Testis (tissue), 3 donors: ENCODE results near the gene PSD2. TPM values are rescaled to one million over a fixed set of nuclear protein-coding genes. Genes with fewer than 3 reads are reported as not detected.

Source experiments
- DNase-seq: peaks from one replicate; pipeline ENCODE4 v3.0.0-alpha.2; 2019
- H3K27ac ChIP-seq, 2 donors: fragments of 200-600 bp; sonication (generic); one replicate each; pipeline ENCODE4 v1.5.1; 2019
- H3K27me3 ChIP-seq: fragments of 200-600 bp; sonication (generic); one replicate; pipeline ENCODE4 v1.5.1; 2019
- H3K36me3 ChIP-seq: fragments of 200-600 bp; sonication (generic); one replicate; pipeline ENCODE4 v1.5.1; 2017; ENCODE audit warnings: low read depth; ENCODE audit errors: missing control alignments
- H3K4me1 ChIP-seq: fragments of 200-600 bp; sonication (generic); one replicate; pipeline ENCODE4 v1.5.1; 2019
- H3K4me3 ChIP-seq, 2 donors: fragments of 200-600 bp; sonication (generic); one replicate each; pipeline ENCODE4 v1.5.1; 2017 to 2019
- H3K9me3 ChIP-seq: fragments of 200-600 bp; sonication (generic); one replicate; pipeline ENCODE4 v1.5.1; 2017
- POLR2A ChIP-seq: fragments of 450-650 bp; IDR thresholded peaks from one replicate; pipeline ENCODE4 v1.6.1; 2017; ENCODE audit warnings: antibody characterized with exemption, mild to moderate bottlenecking, moderate library complexity
- WGBS, 2 donors: methylation state at CpG; one replicate each; pipeline ENCODE4 v1.1.5; 2018; 5-methylcytosine and 5-hydroxymethylcytosine counted together
- intact Hi-C: fragments of 100-400 bp; cut with DNase I; formaldehyde crosslinking; loops from one replicate; pipeline ENCODE4 v1.15.1; 2023; ENCODE audit warnings: low total_unique reads
- polyA plus RNA-seq: library from polyadenylated mRNA; stranded (reverse); fragments of 350-450 nt; fragmentation: Illumina TruSeq; extraction: RNeasy Lipid Tissue Mini Kit (QIAGEN cat#74804); gene quantifications from one replicate; pipeline ENCODE4 v1.2.3, GENCODE V29; 2014; ENCODE audit warnings: low read depth, low replicate concordance; ENCODE audit not compliant: insufficient read depth
- total RNA-seq, 2 donors: library from RNA; depleted of rRNA; stranded (reverse); fragments of >200 nt; gene quantifications; one replicate each; pipeline ENCODE4 v1.2.3, GENCODE V29; 2016
- TF ChIP-seq, protein P1 (sequence below), 3 experiments: fragments of 450-650 bp in 2 of 3; fragments of 200-600 bp in 1 of 3; sonication (generic) in 1 of 3; IDR thresholded peaks; one replicate each; pipeline ENCODE4 v1.5.1; 2016 to 2019; ENCODE audit warnings: antibody characterized with exemption in 3 of 3, mild to moderate bottlenecking in 2 of 3, moderate library complexity in 1 of 3

PSD2 gene
- total and polyA plus RNA-seq, 3 donors from 2014 or later, result 1.6 to 2.0 (median 1.9) TPM

DNA sequence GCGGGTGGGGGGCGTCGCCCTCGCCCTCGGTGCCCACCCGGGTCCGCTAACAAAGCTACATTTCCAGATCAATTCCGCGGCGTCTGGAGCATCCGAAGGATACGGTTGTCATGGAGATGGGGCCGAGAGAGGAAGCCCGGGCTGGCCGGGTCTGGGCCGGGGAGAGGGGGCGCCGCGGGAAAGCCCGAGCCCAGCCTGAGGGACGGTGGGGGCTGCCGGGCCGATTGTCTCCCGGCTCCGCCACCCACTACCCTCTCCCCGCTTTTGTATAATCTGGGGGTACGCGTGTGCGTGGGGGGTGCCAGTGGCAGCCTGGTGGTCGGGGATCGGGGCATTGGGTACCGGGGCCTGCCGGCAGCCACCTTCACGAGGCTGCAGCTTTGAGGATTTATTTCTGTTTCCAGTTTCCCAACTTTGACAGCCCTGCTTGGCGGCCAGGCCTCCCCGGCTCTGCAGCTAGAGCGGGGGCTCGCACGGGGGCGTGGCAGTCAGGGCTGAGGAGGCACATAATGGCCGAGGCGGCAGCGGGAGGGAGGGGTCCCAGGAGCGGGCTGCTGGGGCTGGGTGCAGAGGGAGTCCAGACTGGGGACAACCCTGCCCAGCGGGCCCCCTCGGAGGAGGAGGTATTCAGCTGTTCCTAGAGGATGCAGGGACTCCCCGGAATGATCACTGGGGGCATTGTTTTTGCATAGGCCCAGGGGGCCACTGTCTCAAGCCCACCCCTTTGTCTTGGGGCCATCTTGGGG is 626 bp downstream of the PSD2 start:
- Histone ChIP-seq H3K27me3 (no peaks in the 10 kb centered on the region), H3K27ac (no peak overlapping the region), H3K4me3 (peak overlapping the region in 1 of 2 donors; percentile 49), H3K9me3 (no peaks in the 10 kb centered on the region), H3K36me3 (no peaks in the 10 kb centered on the region), H3K4me1 (peaks cover 4% of the 10 kb centered on the region)
- WGBS, 2 donors, result 4 to 12% methylated on average over 8 to 46 of the region's 47 CpGs
- no peak for DNase-seq
- intact Hi-C loops, result loop anchor here (10.0 kb wide), 1 partner anchor 69 kb away; no protein-coding TSS in a partner anchor
- no peak for TF ChIP-seq POLR2A
- TF ChIP-seq, protein P1, sequence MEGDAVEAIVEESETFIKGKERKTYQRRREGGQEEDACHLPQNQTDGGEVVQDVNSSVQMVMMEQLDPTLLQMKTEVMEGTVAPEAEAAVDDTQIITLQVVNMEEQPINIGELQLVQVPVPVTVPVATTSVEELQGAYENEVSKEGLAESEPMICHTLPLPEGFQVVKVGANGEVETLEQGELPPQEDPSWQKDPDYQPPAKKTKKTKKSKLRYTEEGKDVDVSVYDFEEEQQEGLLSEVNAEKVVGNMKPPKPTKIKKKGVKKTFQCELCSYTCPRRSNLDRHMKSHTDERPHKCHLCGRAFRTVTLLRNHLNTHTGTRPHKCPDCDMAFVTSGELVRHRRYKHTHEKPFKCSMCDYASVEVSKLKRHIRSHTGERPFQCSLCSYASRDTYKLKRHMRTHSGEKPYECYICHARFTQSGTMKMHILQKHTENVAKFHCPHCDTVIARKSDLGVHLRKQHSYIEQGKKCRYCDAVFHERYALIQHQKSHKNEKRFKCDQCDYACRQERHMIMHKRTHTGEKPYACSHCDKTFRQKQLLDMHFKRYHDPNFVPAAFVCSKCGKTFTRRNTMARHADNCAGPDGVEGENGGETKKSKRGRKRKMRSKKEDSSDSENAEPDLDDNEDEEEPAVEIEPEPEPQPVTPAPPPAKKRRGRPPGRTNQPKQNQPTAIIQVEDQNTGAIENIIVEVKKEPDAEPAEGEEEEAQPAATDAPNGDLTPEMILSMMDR (IDR thresholded peaks at IDR 0.05), result no peak

DNA sequence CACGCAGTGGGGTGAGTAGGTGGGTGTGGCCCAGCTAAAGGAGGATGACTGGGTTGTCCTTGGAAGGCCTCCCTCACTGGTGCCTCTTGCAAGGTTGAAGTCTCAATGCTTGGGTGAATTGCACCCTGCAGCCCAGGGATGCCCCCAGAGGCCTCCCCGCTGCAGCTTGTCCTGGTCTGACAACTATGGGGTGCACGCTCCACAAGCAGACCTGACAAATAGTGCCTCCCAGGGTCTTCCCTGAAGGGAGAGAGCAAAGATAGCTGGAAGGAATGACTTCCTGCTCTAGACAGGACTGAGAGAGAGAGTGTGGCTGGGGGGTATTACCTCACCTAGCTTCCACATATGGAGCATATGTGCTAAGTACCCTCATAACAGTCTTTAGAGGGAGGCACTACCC is 1.7 kb downstream of the PSD2 start:
- DNase-seq, result no peak
- H3K36me3 ChIP-seq, result no peaks in the 10 kb centered on the region
- H3K27me3 ChIP-seq, result no peaks in the 10 kb centered on the region
- TF ChIP-seq, protein P1 (IDR thresholded peaks at IDR 0.05), result no peak
- no peak for TF ChIP-seq POLR2A
- H3K4me3 ChIP-seq, result no peak overlapping the region
- H3K9me3 ChIP-seq, result no peaks in the 10 kb centered on the region
- H3K27ac ChIP-seq, result no peak overlapping the region
- WGBS, 2 donors, result 72 to 87% methylated on average over 2 to 3 of the region's 3 CpGs
- intact Hi-C loops, result loop anchor here (10.0 kb wide), 1 partner anchor 67 kb away; no protein-coding TSS in a partner anchor
- H3K4me1 ChIP-seq, result peaks cover 4% of the 10 kb centered on the region

DNA sequence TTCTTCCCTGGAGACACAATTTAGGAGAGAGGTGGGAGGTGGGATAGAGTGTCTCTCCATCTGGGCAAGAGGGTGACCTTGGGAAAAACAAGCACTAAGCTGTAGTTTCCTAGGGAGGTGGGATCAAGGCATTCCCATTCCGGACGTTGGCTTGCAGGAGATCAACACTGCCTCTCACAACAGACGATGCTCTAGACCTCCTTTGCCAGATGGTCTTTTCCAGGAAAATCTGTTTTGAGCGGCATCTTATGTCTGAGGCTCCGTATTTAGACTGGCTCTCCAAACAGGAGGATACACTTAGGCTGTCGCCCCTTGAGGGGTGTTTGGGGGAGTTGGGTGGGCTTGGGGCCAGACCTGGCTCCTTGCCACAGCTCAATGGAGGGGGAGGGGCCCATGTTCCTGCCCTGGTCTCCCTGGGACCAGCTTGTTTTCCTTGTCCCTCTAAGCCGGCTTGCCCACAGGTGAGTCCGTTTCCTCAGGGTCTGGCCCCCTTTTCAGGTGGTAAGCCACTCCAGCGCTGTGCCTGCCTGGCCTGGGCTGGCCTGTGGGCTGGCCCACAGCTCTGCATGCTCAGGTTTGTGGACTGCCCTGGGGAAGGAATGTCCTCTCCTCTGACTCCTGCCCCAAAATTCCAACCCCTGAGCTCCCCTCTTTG is 2.4 kb downstream of the PSD2 start:
- Histone ChIP-seq H3K4me1 (peaks cover 4% of the 10 kb centered on the region), H3K4me3 (no peak overlapping the region), H3K9me3 (no peaks in the 10 kb centered on the region), H3K27me3 (no peaks in the 10 kb centered on the region), H3K27ac (no peak overlapping the region), H3K36me3 (no peaks in the 10 kb centered on the region)
- no peak for DNase-seq
- WGBS, 2 donors, result 67 to 74% methylated on average over 6 to 9 of the region's 9 CpGs
- no peak for TF ChIP-seq POLR2A
- TF ChIP-seq, protein P1 (IDR thresholded peaks at IDR 0.05), result no peak
- intact Hi-C loops, result loop anchor here (10.0 kb wide), 1 partner anchor 67 kb away; no protein-coding TSS in a partner anchor

DNA sequence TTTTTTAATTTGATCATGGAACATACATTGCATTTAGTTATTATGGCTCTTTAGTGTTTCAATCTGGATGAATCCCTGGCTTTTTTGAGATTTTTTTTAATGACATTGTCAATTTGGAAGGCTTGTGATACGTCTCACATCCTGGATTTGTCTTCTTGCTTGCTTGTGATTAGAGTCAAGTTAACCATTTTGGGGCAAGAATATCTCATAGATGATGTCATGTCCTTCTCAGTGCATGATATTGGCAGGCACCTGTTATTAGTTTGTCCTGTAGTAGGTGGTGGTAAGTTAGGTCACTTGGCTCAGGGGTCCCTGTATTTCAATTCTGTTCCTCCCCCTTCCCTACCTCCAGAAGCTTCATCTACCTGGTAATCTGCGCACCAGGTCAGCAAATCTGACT is 3.3 kb downstream of the PSD2 start:
- DNase-seq, result no peak
- intact Hi-C loops, result loop anchor here (10.0 kb wide), 1 partner anchor 66 kb away; no protein-coding TSS in a partner anchor
- Histone ChIP-seq H3K36me3 (no peaks in the 10 kb centered on the region), H3K27me3 (no peaks in the 10 kb centered on the region), H3K9me3 (no peaks in the 10 kb centered on the region), H3K27ac (no peak overlapping the region), H3K4me1 (peaks cover 4% of the 10 kb centered on the region), H3K4me3 (no peak overlapping the region)
- WGBS, 2 donors, result 63 to 91% methylated on average over 2 of the region's 2 CpGs
- TF ChIP-seq, protein P1 (IDR thresholded peaks at IDR 0.05), result no peak
- no peak for TF ChIP-seq POLR2A
